RWPE1 (cell line): ENCODE measurements around the gene MEIOB.
"Not testable (repeated sequence)": the region's sequence is repeated elsewhere in the genome, so short reads cannot be mapped to it uniquely, and the experiment has no call there.

Experiments used
- CTCF ChIA-PET: fragments of 350-600 bp; sonication (Branson Sonifier 250); formaldehyde crosslinking; extraction: SDS; loops from one replicate; lab custom pipeline; 2021; lab: Yijun Ruan, JAX
- POLR2A ChIA-PET: fragments of 400-600 bp; formaldehyde crosslinking; extraction: SDS; loops from one replicate; lab custom pipeline; 2020; ENCODE audit warnings: antibody characterized with exemption; ENCODE audit not compliant: low non-redundant PET; lab: Yijun Ruan, JAX
- DNase-seq: peaks from one replicate; pipeline ENCODE4 v3.0.0; 2012; ENCODE audit warnings: low spot score
- H3K27ac ChIP-seq: fragments of 450-650 bp; 2 replicates; pipeline ENCODE4 v1.5.1; 2017
- CTCF ChIP-seq: fragments of 450-650 bp; conservative IDR thresholded peaks from 2 replicates; pipeline ENCODE4 v1.5.1; 2017; ENCODE audit warnings: low read depth, mild to moderate bottlenecking

The MEIOB gene

GRCh38 chr16:1890708-1891050 is 18.7 kb upstream of the MEIOB start:
- no peak for DNase-seq
- ChIA-PET CTCF (no interaction called here), POLR2A (no interaction called here)
- no peak overlapping the region for H3K27ac ChIP-seq
- TF ChIP-seq CTCF = no peak

GRCh38 chr16:1890024-1890707 is 18.2 kb upstream of the MEIOB start:
- H3K27ac ChIP-seq = no peak overlapping the region
- no peak for TF ChIP-seq CTCF
- CTCF ChIA-PET = interaction anchor here (0.7 kb wide), 1 partner anchor 70 kb away, joined by 3 read pairs; no protein-coding TSS in a partner anchor
- DNase-seq = no peak
- POLR2A ChIA-PET = no interaction called here

GRCh38 chr16:1887711-1888354 is 15.9 kb upstream of the MEIOB start:
- no peak overlapping the region for H3K27ac ChIP-seq
- POLR2A ChIA-PET = no interaction called here
- no peak for TF ChIP-seq CTCF
- CTCF ChIA-PET = interaction anchor here (0.6 to 0.7 kb wide), 4 partner anchors 10 to 116 kb away, joined by 4 to 8 read pairs (median 4); no protein-coding TSS in a partner anchor
- no peak for DNase-seq

GRCh38 chr16:1884889-1885288 is 12.9 kb upstream of the MEIOB start:
- no peak for DNase-seq
- ChIA-PET CTCF (no interaction called here), POLR2A (no interaction called here)
- H3K27ac ChIP-seq = no peak overlapping the region
- TF ChIP-seq CTCF = no peak

- CTCF ChIA-PET = no interaction called here
- TF ChIP-seq CTCF = no peak
Observed at GRCh38 chr16:1884155-1884760, 12.3 kb upstream of the MEIOB start.

GRCh38 chr16:1881172-1881571 is 9.2 kb upstream of the MEIOB start:
- POLR2A ChIA-PET, H3K27ac ChIP-seq, DNase-seq: not testable (repeated sequence)
- CTCF ChIA-PET = interaction anchor here (0.7 kb wide), 1 partner anchor 11 kb away, joined by 3 read pairs; no protein-coding TSS in a partner anchor

More at GRCh38 chr16:1884155-1884760, 12.3 kb upstream of the MEIOB start:
- H3K27ac ChIP-seq = no peak overlapping the region
- DNase-seq = no peak
- POLR2A ChIA-PET = no interaction called here

- CTCF ChIA-PET = no interaction called here
- no peak for TF ChIP-seq CTCF
- no peak for DNase-seq
- POLR2A ChIA-PET = no interaction called here
- no peak overlapping the region for H3K27ac ChIP-seq
Observed at GRCh38 chr16:1879477-1879876, 7.5 kb upstream of the MEIOB start.
